Endometrial microvascular endothelial cells (primary cell): ENCODE results near the gene DIPK1C. TPM values are rescaled to one million over a fixed set of nuclear protein-coding genes. Genes with fewer than 3 reads are reported as not detected.

Source experiments
- in situ Hi-C: cut with HindIII; loops from 2 replicates; pipeline ENCODE4 v1.10.0; 2017; ENCODE audit warnings: low sequenced_read_pairs, low pct_unique_long_range_greater_than_20kb; ENCODE audit errors: inconsistent ontology term
- total RNA-seq: library from RNA; depleted of rRNA; stranded (reverse); fragments of >200 nt; gene quantifications from one replicate; pipeline ENCODE4 v1.2.3, GENCODE V29; 2015; ENCODE audit errors: inconsistent ontology term

Gene DIPK1C
- total RNA-seq, 1 donor from 2014 or later, result not detected

GRCh38 chr18:74488354-74488753 is 31.2 kb upstream of the DIPK1C start:
- in situ Hi-C loops, result no loop called here

DNA sequence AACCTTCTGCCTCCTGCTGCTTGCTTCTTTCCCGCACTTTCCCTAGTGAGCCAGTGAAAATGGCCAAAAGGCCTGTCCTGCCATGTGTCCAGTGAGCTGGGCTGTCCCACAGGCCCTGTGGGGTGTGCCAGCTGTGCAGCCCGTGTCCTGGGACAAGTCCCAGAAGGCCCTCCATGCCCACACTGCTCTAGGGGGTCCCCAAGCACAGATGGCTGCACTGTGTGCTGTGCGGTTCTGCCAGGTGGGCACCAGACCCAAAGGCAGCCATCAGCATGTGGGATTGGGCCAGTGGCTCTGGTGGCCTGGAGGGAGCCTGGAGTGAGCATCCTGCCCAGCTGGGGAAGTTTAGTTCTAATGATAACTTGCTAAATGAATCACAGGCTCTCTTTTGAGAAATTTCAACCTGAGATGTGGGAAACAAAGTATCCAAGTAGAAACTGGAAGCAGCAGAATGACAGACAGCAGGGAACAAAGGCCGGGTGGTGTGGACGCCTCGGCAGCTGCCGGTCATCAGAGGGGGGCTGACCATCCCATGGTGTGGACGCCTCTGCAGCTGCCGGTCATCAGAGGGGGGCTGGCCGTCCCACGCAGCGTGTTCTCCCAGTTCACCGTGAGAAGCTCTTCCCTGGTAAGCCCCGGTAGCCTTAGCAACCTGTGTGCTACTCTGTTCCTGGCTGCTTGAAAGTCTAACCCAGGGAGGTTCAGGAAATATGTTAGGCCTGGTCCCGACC is 29.2 kb upstream of the DIPK1C start:
- in situ Hi-C loops, result no loop called here

DNA sequence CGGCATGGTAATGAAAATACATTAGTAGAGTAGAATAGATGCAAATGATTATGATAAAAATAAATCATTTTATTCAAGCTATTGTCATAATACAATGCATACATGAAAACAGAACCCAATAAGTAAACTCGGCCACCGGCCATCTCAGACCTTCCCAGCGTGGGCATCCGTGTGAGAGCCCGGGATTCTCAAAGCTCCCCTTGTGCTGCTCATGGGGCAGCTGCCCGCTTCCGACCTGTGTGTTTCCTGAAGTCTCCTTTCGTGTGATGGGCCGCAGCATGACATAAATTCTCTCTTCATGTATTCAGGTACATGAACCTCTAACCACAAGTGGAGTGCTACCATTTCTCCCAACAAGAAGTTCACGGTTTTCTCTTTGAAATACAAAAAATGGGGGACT is 25.6 kb upstream of the DIPK1C start:
- in situ Hi-C loops, result no loop called here

DNA sequence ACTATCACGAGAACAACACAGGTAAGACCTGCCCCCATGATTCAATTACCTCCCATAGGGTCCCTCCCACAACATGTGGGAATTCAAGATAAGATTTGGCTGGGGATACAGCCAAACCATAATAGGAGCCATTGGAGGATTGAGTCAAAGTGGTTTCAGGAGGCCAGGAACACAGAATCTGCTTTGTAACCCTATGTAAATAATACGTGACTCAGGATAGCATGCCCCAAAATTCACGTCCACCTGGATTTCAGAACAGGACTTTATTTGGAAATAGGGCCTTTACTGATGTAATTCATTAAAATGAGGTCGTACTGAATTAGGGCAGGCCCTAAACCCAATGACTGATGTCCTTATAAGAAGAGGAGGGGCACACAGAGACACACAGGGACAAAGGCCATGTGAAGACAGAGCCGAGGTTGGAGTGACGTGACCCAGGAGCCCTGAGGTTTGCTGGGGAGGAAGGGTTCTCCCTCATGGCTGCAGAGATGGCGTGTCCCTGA is 23.1 kb upstream of the DIPK1C start:
- in situ Hi-C loops, result no loop called here

GRCh38 chr18:74479486-74480148 is 22.5 kb upstream of the DIPK1C start:
- in situ Hi-C loops, result loop anchor here (10.0 kb wide), 1 partner anchor 135 kb away; no protein-coding TSS in a partner anchor

DNA sequence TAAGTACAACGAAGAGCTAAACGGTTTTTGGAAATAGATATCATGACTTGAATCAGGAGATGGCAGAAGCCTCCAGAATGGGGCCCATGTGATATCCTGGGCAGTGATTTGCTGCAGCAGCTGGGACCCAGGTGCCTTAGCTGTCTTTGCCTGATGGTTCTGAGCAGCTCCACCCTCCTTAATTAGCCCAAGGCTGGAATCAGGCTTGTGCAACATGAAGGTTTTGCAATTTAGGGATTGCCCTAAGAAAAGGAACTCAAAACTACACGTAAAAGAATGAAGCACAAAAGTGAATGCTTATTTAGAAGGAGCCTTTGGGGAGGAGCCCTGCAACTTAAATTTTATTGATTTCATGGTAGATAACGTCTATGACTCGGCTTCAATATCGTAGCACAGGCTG is 21.8 kb upstream of the DIPK1C start:
- in situ Hi-C loops, result loop anchor here (10.0 kb wide), 1 partner anchor 134 kb away; no protein-coding TSS in a partner anchor

DNA sequence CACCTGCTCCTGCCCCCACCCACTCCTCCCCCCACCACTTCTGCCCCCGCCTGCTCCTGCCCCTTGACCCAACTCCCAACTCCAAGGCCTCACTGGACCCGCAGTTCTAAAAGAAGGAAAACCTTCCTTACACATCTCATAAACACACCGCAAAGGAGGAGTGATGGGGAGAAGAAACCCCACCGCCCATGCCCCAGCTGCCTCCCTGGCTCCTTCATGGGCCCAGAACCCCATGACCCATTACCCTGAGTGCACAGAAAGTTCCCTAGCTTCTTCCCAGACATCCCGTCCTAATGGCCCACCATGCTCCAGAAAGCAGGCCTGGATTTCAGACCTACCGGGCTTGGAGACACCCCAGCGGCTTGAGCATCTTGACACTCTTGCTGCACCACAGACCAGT is 21.2 kb upstream of the DIPK1C start:
- in situ Hi-C loops, result loop anchor here (10.0 kb wide), 1 partner anchor 134 kb away; no protein-coding TSS in a partner anchor

DNA sequence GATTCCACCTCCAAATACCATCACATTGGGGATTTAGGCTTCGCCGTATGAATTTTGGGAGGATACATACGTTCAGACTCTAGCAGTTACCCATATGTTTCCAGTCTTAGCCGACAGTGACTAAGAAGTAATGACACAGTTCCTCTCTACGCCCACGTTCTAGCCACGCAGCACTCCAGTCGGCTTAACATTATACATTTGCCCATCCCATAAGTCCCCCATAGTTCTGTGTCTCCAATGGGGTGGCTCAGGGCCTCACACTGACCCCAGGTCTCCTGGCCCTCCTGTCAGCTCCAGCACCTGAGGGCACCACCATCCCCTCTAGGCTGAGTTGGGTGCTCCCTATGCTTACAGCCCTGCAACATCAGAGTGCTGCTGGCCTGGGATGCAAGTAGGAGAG is 20.7 kb upstream of the DIPK1C start:
- in situ Hi-C loops, result loop anchor here (10.0 kb wide), 1 partner anchor 133 kb away; no protein-coding TSS in a partner anchor

DNA sequence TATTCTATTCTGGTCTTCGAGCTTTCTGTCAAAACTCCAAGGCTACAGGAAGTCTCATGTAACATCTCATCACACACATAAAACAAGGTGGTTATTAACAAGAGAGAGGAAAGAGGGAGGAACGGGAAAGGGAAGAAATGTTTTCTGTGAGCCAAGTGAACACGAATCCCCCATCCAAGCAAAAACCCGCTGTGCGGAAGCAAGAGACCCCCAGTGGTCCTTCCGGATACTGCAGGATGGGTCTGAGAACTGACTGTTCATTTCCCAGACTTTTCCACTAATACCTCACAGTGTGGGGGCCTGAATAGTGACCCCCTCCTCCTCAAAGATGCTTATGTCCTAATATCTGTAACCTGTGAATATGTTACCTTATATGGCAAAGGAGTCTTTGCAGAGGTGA is 19.0 kb upstream of the DIPK1C start:
- in situ Hi-C loops, result loop anchor here (10.0 kb wide), 1 partner anchor 131 kb away; no protein-coding TSS in a partner anchor

DNA sequence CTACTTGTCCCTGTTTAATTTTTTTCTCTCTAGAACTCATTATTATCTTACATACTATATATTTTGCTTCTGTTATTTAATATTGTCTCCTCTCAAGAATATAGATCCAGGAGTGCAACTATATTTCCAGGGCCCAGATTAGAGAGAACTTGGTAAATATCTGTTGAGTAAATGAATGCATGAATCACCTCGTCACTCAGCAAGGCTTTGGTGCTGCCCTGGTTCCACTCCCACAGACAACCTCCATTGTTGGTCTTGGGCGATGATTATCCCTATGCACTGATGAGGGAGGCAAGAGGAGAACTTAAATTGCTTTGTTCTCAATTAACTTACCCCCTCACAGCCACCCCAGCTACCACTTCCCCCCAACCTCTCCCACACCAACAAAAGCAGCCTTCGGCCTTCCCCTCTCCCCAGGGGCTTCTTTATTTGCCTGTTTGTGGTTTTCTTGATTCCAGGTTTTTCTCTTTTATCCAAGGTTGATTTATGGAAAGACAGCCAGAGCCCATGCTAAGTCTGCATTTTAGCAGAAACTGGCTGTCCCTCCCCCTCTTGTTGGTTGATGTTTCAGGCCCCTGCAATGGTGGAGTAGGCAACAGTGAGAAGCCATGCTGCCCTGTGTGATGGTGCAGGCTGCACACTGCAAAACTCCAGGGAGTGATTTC is 17.0 kb upstream of the DIPK1C start:
- in situ Hi-C loops, result loop anchor here (10.0 to 25.0 kb wide), 2 partner anchors 129 to 287 kb away; no protein-coding TSS in a partner anchor

- in situ Hi-C loops, result loop anchor here (10.0 to 25.0 kb wide), 2 partner anchors 128 to 285 kb away; no protein-coding TSS in a partner anchor
These were observed 15.2 kb upstream of the DIPK1C start for GRCh38 chr18:74472312-74472711.

GRCh38 chr18:74468547-74469061 is 11.5 kb upstream of the DIPK1C start:
- in situ Hi-C loops, result loop anchor here (25.0 kb wide), 1 partner anchor 281 kb away; no protein-coding TSS in a partner anchor

- in situ Hi-C loops, result loop anchor here (25.0 kb wide), 1 partner anchor 278 kb away; no protein-coding TSS in a partner anchor
These were observed 8.7 kb upstream of the DIPK1C start for GRCh38 chr18:74465775-74466174.

- in situ Hi-C loops, result loop anchor here (25.0 kb wide), 1 partner anchor 277 kb away; no protein-coding TSS in a partner anchor
These were observed 6.9 kb upstream of the DIPK1C start for GRCh38 chr18:74463983-74464382.

DNA sequence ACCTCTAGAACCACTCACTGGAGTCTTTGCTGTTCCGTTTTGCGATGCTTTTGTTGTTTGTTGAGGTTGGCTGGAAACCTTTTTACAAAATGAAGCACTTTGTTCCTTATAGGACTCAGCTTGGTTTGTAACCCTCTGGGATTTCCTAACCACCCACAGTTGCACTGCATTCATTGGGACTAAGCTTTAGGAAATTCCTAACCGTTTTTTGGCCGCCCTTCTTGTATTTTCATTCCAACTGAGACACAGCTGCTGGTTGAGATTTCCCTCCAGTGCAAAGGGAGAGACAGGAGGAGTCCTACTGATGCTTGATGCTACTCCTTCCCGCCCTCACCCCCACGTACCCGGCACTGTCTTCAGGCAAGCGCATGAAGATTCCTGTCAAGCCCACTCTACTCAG is 6.1 kb upstream of the DIPK1C start:
- in situ Hi-C loops, result loop anchor here (25.0 kb wide), 1 partner anchor 276 kb away; no protein-coding TSS in a partner anchor

DNA sequence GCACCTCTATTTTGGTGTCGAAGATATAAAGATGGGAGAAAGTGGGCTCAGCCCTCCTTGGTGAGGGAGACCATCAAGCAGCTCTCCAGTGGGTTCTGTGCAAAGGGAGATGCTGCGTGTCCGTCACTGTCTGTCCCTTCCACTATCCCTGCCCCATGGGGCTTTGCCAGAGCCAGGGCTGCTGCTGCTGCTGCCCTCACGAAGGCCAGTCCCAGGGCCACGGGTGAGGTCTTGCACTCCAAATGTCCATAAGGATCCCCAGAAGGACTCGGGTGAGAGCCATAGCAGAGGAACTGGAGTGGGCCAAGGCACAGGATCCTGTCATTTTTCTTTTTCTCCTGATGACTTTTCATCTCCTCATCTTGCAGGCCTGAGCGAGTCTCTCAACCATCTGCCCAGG is 3.7 kb upstream of the DIPK1C start:
- in situ Hi-C loops, result loop anchor here (25.0 kb wide), 1 partner anchor 274 kb away; no protein-coding TSS in a partner anchor

DNA sequence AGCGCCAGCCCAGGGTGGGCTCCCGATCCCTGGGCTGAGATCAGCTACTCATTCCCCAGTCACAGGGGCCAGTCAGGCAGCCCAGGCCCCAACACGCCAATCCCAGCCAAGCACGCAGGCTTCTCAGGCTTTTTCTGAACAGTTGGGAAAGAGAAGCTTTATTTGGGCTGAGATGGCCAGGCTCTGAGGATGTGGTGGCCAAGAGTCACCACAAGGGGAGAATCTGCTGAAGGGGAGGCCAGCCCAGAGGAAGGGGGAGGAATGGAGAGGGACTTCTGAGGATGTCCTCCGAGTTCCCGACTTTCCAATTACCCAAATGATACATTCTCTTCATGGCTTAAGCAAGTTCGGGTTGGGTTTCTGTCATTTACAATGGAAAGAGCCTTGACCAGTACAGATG is 2.8 kb upstream of the DIPK1C start:
- in situ Hi-C loops, result loop anchor here (25.0 kb wide), 1 partner anchor 273 kb away; no protein-coding TSS in a partner anchor

DNA sequence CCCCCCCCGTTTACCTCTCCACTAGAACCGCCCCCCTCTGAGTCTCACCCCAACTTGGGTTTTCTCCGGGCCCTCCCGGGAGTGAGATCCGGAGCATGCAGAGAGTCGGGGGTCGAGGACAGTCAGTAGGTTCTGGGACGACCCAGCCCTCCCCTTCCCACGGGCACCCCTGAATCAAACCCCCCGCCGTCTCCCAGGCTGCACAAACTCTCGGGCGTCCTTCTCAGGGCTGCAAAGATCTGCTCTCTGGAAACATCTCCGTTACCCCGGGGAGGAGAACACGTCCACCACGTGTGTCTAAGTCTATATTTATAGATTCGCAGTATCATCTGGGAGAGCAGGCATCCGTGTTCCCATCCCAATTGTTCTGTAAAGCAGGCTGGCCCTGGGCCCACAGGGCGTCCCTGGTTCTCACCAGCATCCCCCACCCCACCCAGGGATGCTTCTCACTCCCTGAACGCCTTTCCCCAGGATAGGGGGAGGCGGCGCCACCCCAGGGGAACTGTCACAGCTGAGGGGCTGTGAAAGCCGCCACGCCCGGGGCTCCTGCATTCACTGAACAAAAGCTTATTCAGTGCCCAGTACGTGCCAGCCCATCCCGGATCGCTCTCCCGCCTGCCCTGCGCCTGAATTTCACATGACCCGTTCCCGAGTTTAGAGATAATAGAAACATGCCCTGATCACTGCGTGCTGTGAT is 765 bp upstream of the DIPK1C start:
- in situ Hi-C loops, result loop anchor here (25.0 kb wide), 1 partner anchor 271 kb away; no protein-coding TSS in a partner anchor
